K562 (cell line): ENCODE results near the gene CD24. TPM values are rescaled to one million over a fixed set of nuclear protein-coding genes. Genes with fewer than 3 reads are reported as not detected.
A peak's percentile ranks its signal among the peaks of the same experiment; 100 is the strongest.

Experiments used
- ATAC-seq: fragments of 200-7000 bp; cut with Tn5 transposase; 3 replicates; pipeline ENCODE4 v1.9.1; 2020; ENCODE audit warnings: moderate library complexity
- BruUV-seq: library from RNA; stranded (reverse); fragments of 400-500 nt; replicated peaks from 2 replicates; lab custom pipeline; 2021; lab: Mats Ljungman, UMichigan
- CTCF ChIA-PET: fragments of 300-600 bp; formaldehyde crosslinking; extraction: SDS; loops from one replicate; lab custom pipeline; 2021; ENCODE audit warnings: low intra/inter-chr PET ratio; lab: Yijun Ruan, JAX
- POLR2A ChIA-PET: fragments of 300-600, 350-650 bp; sonication (Branson Sonifier 250); formaldehyde crosslinking; extraction: SDS; loops from one replicate; lab custom pipeline; 2021; ENCODE audit warnings: antibody characterized with exemption, inconsistent platforms; lab: Yijun Ruan, JAX
- DNase-seq, 4 experiments: peaks; one replicate each; pipeline versions ENCODE4 v3.0.0 to v3.0.0-alpha.2; 2011 to 2018; ENCODE audit warnings: low spot score in 3 of 4, mixed read lengths in 3 of 4; ENCODE audit errors: extremely low read depth in 1 of 4
- FAIRE-seq: peaks from 2 replicates; lab custom pipeline; 2011; peaks lifted over from hg19 to GRCh38; lab: Jason Lieb, UNC
- H2AFZ ChIP-seq: 2 replicates; pipeline ENCODE4 v1.6.0; 2011; ENCODE audit warnings: low read depth, low read length, control low read depth, inconsistent platforms
- H3K27ac ChIP-seq: fragments of 200-600 bp; 3 replicates; pipeline ENCODE4 v1.8.0; 2011; ENCODE audit warnings: low read depth, mild to moderate bottlenecking, control low read depth, inconsistent platforms, low read length, moderate library complexity, mixed read lengths; ENCODE audit errors: extremely low read depth
- H3K27me3 ChIP-seq, 2 experiments: fragments of 300-600 bp in 1 of 2; 2 replicates in 1 of 2; 3 replicates in 1 of 2; pipeline versions ENCODE4 v1.6.0 to v1.8.0; 2011; ENCODE audit warnings: inconsistent platforms in 2 of 2, low read length in 2 of 2, mild to moderate bottlenecking in 1 of 2, mixed read lengths in 1 of 2, moderate library complexity in 1 of 2; ENCODE audit not compliant: control insufficient read depth in 2 of 2, insufficient read depth in 2 of 2
- H3K36me3 ChIP-seq: fragments of 300-600 bp; 3 replicates; pipeline ENCODE4 v1.8.0; 2011; ENCODE audit warnings: mild to moderate bottlenecking, low read length, inconsistent platforms; ENCODE audit not compliant: control insufficient read depth, insufficient read depth
- H3K4me1 ChIP-seq, 2 experiments: fragments of 200-600 bp in 1 of 2; replicated peaks in 1 of 2; 2 replicates in 1 of 2; 3 replicates in 1 of 2; pipeline versions ENCODE4 v1.5.1 to v1.8.0; 2011; ENCODE audit warnings: inconsistent platforms in 2 of 2, low read length in 2 of 2, mild to moderate bottlenecking in 1 of 2, mixed read lengths in 1 of 2, moderate library complexity in 1 of 2; ENCODE audit not compliant: control insufficient read depth in 2 of 2, insufficient read depth in 2 of 2
- H3K4me2 ChIP-seq: 2 replicates; pipeline ENCODE4 v1.6.1; 2011; ENCODE audit warnings: low read length, control low read depth, inconsistent platforms, mixed read lengths; ENCODE audit not compliant: insufficient read depth
- H3K4me3 ChIP-seq: fragments of 200-600 bp; sonication (generic), shearing (Covaris generic); 2 replicates; pipeline ENCODE4 v1.5.1; 2016; ENCODE audit warnings: control low read depth, inconsistent platforms
- H3K79me2 ChIP-seq: fragments of 200-600 bp; 3 replicates; pipeline ENCODE4 v1.8.0; 2011; ENCODE audit warnings: low read length, inconsistent platforms; ENCODE audit not compliant: control insufficient read depth, insufficient read depth
- H3K9ac ChIP-seq, 2 experiments: 2 replicates each; pipeline versions ENCODE4 v1.6.0 to v1.6.1; 2011; ENCODE audit warnings: low read depth in 2 of 2, low read length in 2 of 2, control low read depth in 1 of 2, inconsistent platforms in 1 of 2, mild to moderate bottlenecking in 1 of 2, mixed read lengths in 1 of 2; ENCODE audit not compliant: insufficient read depth in 1 of 2
- H3K9me1 ChIP-seq: one replicate; pipeline ENCODE4 v1.6.0; 2011; ENCODE audit warnings: inconsistent platforms, mild to moderate bottlenecking, low read length, moderate library complexity; ENCODE audit not compliant: control insufficient read depth, insufficient read depth
- H3K9me3 ChIP-seq: replicated peaks from 2 replicates; pipeline ENCODE4 v1.5.1; 2011; ENCODE audit warnings: low read depth, low read length, inconsistent platforms; ENCODE audit not compliant: control insufficient read depth, insufficient read depth
- H4K20me1 ChIP-seq: replicated peaks from 2 replicates; pipeline ENCODE4 v1.6.1; 2011; ENCODE audit warnings: low read length, inconsistent platforms, mixed read lengths; ENCODE audit not compliant: control insufficient read depth, insufficient read depth
- BCL6 ChIP-seq: fragments of 250-450 bp; sonication (Bioruptor Pico); IDR thresholded peaks from 2 replicates; pipeline ENCODE4 v1.4.0; 2020
- CBX8 ChIP-seq: fragments of 200-600 bp; sonication (generic); IDR thresholded peaks from 2 replicates; pipeline ENCODE4 v1.6.1; 2012; ENCODE audit warnings: borderline replicate concordance, mixed run types, low read depth, mild to moderate bottlenecking, moderate library complexity, mixed read lengths, low read length, control low read depth, inconsistent platforms; ENCODE audit not compliant: poor library complexity, severe bottlenecking; ENCODE audit errors: extremely low read depth
- CCNT2 ChIP-seq: IDR thresholded peaks from 2 replicates; pipeline ENCODE4 v1.6.1; 2011; ENCODE audit warnings: borderline replicate concordance, low read depth, mild to moderate bottlenecking, moderate library complexity, mixed read lengths, low read length; ENCODE audit not compliant: insufficient read length; ENCODE audit errors: extremely low read depth
- CREB1 ChIP-seq, 2 experiments: sonication (generic) in 1 of 2; formaldehyde crosslinking in 1 of 2; IDR thresholded peaks; 2 replicates each; pipeline versions ENCODE4 v1.6.1 to v1.8.0; 2012 to 2022; ENCODE audit warnings: inconsistent platforms in 1 of 2, mild to moderate bottlenecking in 1 of 2, missing genetic modification reagents in 1 of 2, moderate library complexity in 1 of 2
- FOXM1 ChIP-seq, 2 experiments: fragments of 450-650 bp in 1 of 2; sonication (generic) in 1 of 2; formaldehyde crosslinking in 1 of 2; IDR thresholded peaks; 2 replicates each; pipeline versions ENCODE4 v1.6.1 to v1.9.0; 2017 to 2022; ENCODE audit warnings: low read depth in 2 of 2, mild to moderate bottlenecking in 2 of 2, missing genetic modification reagents in 1 of 2, moderate library complexity in 1 of 2
- HDAC3 ChIP-seq: fragments of 450-650 bp; IDR thresholded peaks from 2 replicates; pipeline ENCODE4 v1.6.1; 2018; ENCODE audit warnings: borderline replicate concordance, mild to moderate bottlenecking, moderate library complexity; ENCODE audit not compliant: partially characterized antibody
- ILF3 ChIP-seq: fragments of 450-650 bp; IDR thresholded peaks from 2 replicates; pipeline ENCODE4 v1.6.1; 2018; ENCODE audit warnings: antibody characterized with exemption, mild to moderate bottlenecking, moderate library complexity, borderline replicate concordance
- OTX1 ChIP-seq: fragments of 450-650 bp; formaldehyde crosslinking; IDR thresholded peaks from 2 replicates; pipeline ENCODE4 v1.4.0; 2022; ENCODE audit warnings: mild to moderate bottlenecking
- PHF21A ChIP-seq: fragments of 450-650 bp; IDR thresholded peaks from 2 replicates; pipeline ENCODE4 v1.6.1; 2017; ENCODE audit warnings: low read depth, borderline replicate concordance
- PYGO2 ChIP-seq: fragments of 450-650 bp; IDR thresholded peaks from 2 replicates; pipeline ENCODE4 v1.6.1; 2016; ENCODE audit warnings: mild to moderate bottlenecking, missing genetic modification characterization, moderate library complexity, missing compliant biosample characterization
- SIX5 ChIP-seq, 2 experiments: IDR thresholded peaks; 2 replicates each; pipeline ENCODE4 v1.6.1; 2011; ENCODE audit warnings: low read length in 2 of 2, borderline replicate concordance in 1 of 2, low read depth in 1 of 2, mild to moderate bottlenecking in 1 of 2, moderate library complexity in 1 of 2; ENCODE audit not compliant: insufficient read depth in 1 of 2
- SMARCB1 ChIP-seq: IDR thresholded peaks from 2 replicates; pipeline ENCODE4 v1.6.1; 2011; ENCODE audit warnings: improper control_type of control experiment, low read depth; ENCODE audit not compliant: insufficient read length
- TARDBP ChIP-seq: fragments of 450-650 bp; IDR thresholded peaks from 2 replicates; pipeline ENCODE4 v1.6.1; 2016
- ZBTB43 ChIP-seq: sonication (generic); formaldehyde crosslinking; IDR thresholded peaks from 2 replicates; pipeline ENCODE4 v1.8.0; 2023; ENCODE audit warnings: mild to moderate bottlenecking, missing genetic modification reagents
- WGBS: fragments of 100-300 bp; shearing (Covaris generic); methylation state at CpG from one replicate; pipeline ENCODE4 v1.1.6; 2016; ENCODE audit warnings: low coverage, mixed read lengths; ENCODE audit not compliant: insufficient coverage; ENCODE audit errors: missing lambda C conversion rate; 5-methylcytosine and 5-hydroxymethylcytosine counted together
- in situ Hi-C: fragments of 300-500 bp; cut with MboI; formaldehyde crosslinking; loops from 4 replicates; pipeline ENCODE4 v1.15.0; 2018; ENCODE audit warnings: inconsistent platforms, mixed read lengths
- intact Hi-C: fragments of 100-400 bp; cut with micrococcal nuclease; formaldehyde crosslinking; loops from 2 replicates; pipeline ENCODE4 v1.14.2; 2022
- polyA plus RNA-seq, 8 experiments: library from polyadenylated mRNA; depleted of rRNA in 4 of 8; stranded (reverse) in 5 of 8; unstranded in 3 of 8; fragments of >200 nt; fragmentation: Nextera tagmentation in 2 of 8; fragmentation: Illumina TruSeq in 1 of 8; extraction: Ambion mirVana in 2 of 8; extraction: Trizol in 1 of 8; gene quantifications; 2 replicates each; pipeline versions ENCODE4 v1.2.1 to v1.2.3, GENCODE V29; 2011 to 2014; ENCODE audit warnings: inconsistent platforms in 1 of 8, missing spikeins in 1 of 8
- total RNA-seq, 7 experiments: library from RNA; depleted of rRNA in 6 of 7; stranded (reverse); fragments of >200 nt in 6 of 7; fragmentation: Illumina TruSeq in 2 of 7; extraction: Trizol in 2 of 7; gene quantifications; 2 replicates each; pipeline versions ENCODE4 v1.2.1 to v1.2.3, GENCODE V29; 2011 to 2021; ENCODE audit warnings: low replicate concordance in 1 of 7
- TF ChIP-seq, protein P1 (sequence below), 2 experiments: fragments of 200-800 bp in 1 of 2; sonication (Bioruptor generic) in 1 of 2; sonication (generic) in 1 of 2; formaldehyde crosslinking in 1 of 2; IDR thresholded peaks in 1 of 2; conservative IDR thresholded peaks in 1 of 2; 2 replicates each; pipeline versions ENCODE4 v1.5.0 to v1.6.1; 2016 to 2020; ENCODE audit warnings: missing compliant biosample characterization in 1 of 2, missing genetic modification characterization in 1 of 2, missing genetic modification reagents in 1 of 2

The CD24 gene
- total and polyA plus RNA-seq, 9 of the 15 experiments (the other 6 are each of a cell fraction or from before 2014, with no cell fraction given) = 8.8 to 155 (median 27.1) TPM

DNA sequence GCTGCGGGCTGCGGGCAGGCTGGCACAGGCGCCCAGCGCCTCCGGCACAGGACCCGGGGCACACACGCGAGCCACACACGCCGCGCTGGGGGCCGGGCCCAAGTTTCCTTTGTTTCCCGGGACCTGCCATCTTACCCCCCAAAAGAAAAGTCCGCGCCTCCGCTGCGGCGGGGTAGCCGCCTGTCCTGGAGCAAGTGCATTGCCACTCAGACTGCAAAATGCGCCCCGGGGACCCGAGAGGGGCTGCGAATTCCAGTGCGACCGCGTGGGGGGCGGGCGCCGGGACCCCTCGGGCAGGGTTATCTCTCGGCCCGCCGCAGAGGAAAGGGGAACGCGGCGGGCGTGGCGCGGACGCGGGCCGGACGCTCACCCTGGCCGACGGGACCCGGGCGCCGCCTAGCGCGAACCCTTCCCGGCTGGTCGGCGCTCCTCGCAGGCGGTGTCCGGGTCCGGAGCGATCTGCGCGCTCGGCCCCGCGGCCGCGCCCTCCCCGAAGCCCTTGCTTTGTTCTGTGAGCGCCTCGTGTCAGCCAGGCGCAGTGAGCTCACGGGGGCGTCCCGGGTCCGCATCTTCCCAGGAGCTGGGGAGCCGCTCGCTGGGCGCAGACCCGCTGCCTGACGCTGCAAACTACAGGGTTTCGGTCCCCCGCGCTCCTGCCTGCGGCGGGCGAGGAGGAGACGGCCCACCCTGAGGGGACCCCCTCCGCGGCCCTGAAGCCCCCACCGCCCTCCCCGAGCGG, 639 bp upstream of the CD24 start:
- Histone ChIP-seq H4K20me1 (no peaks in the 10 kb centered on the region), H3K27ac (peak overlapping the region; percentile 47; the same call in 1 of the 3 replicates), H3K36me3 (no peaks in the 10 kb centered on the region), H3K27me3 (no peaks in the 10 kb centered on the region), H3K4me3 (peak overlapping the region; percentile 63), H3K9me1 (no peaks in the 10 kb centered on the region), H2AFZ (peak overlapping the region; percentile 88), H3K4me1 (peaks cover 0 to 25% of the 10 kb centered on the region in 2 experiments; a peak in 2 of 5 replicates), H3K9ac (peak overlapping the region; percentile 26 to 91; a peak in 3 of 4 replicates), H3K79me2 (no peaks in the 10 kb centered on the region; the same call in 2 of the 3 replicates), H3K9me3 (no peaks in the 10 kb centered on the region), H3K4me2 (peak overlapping the region; percentile 51)
- FAIRE-seq (no peak), ATAC-seq (peak; percentile 99), DNase-seq (peak; percentile 39 to 70 (median 46))
- 1% methylated on average over 54 of the region's 90 CpGs for WGBS
- in situ Hi-C loops = loop anchor here (25.0 kb wide), 1 partner anchor 413 kb away; no protein-coding TSS in a partner anchor
- CTCF ChIA-PET = interaction anchor here (0.7 to 0.8 kb wide), 3 partner anchors 213 to 408 kb away, joined by 3 to 4 read pairs (median 4); no protein-coding TSS in a partner anchor
- intact Hi-C loops = loop anchor here (5.0 to 10.0 kb wide), 4 partner anchors 153 to 348 kb away; partner anchors contain the start of genes QRSL1 and RTN4IP1
- POLR2A ChIA-PET = no interaction called here
- BruUV-seq = no TSS peak
- TF ChIP-seq CREB1 (IDR thresholded peaks at IDR 0.05) (no peak), CREB1 (CRISPR knock-in tag; IDR thresholded peaks at IDR 0.05) (no peak), PYGO2 (tag) (no peak), CCNT2 (peak; percentile 24), HDAC3 (no peak), BCL6 (CRISPR knock-in tag) (no peak), TARDBP (no peak), SIX5 (IDR thresholded peaks at IDR 0.05; ENCODE audit: borderline replicate concordance in 1 of 2, insufficient read depth in 1 of 2, low read depth in 1 of 2, low read length in 2 of 2) (no peak), ILF3 (no peak), PHF21A (no peak), SMARCB1 (no peak), CBX8 (no peak), FOXM1 (IDR thresholded peaks at IDR 0.05; ENCODE audit: low read depth) (no peak), FOXM1 (CRISPR knock-in tag; IDR thresholded peaks at IDR 0.05; ENCODE audit: low read depth) (no peak), OTX1 (CRISPR knock-in tag) (no peak), ZBTB43 (CRISPR knock-in tag) (no peak)
- TF ChIP-seq, protein P1, sequence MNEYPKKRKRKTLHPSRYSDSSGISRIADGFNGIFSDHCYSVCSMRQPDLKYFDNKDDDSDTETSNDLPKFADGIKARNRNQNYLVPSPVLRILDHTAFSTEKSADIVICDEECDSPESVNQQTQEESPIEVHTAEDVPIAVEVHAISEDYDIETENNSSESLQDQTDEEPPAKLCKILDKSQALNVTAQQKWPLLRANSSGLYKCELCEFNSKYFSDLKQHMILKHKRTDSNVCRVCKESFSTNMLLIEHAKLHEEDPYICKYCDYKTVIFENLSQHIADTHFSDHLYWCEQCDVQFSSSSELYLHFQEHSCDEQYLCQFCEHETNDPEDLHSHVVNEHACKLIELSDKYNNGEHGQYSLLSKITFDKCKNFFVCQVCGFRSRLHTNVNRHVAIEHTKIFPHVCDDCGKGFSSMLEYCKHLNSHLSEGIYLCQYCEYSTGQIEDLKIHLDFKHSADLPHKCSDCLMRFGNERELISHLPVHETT (CRISPR knock-in tag; conservative IDR thresholded peaks at IDR 0.05 in 1 of 2, IDR thresholded peaks at IDR 0.05 in 1 of 2) = 0 out of 4 replicates have a peak, but pooled peaks of 1 of the 2 experiments have one; percentile 27
